ENCODE data around the gene FARSA.
"Not testable (repeated sequence)": the region's sequence is repeated elsewhere in the genome, so short reads cannot be mapped to it uniquely, and the experiment has no call there.

Gene FARSA

DNA sequence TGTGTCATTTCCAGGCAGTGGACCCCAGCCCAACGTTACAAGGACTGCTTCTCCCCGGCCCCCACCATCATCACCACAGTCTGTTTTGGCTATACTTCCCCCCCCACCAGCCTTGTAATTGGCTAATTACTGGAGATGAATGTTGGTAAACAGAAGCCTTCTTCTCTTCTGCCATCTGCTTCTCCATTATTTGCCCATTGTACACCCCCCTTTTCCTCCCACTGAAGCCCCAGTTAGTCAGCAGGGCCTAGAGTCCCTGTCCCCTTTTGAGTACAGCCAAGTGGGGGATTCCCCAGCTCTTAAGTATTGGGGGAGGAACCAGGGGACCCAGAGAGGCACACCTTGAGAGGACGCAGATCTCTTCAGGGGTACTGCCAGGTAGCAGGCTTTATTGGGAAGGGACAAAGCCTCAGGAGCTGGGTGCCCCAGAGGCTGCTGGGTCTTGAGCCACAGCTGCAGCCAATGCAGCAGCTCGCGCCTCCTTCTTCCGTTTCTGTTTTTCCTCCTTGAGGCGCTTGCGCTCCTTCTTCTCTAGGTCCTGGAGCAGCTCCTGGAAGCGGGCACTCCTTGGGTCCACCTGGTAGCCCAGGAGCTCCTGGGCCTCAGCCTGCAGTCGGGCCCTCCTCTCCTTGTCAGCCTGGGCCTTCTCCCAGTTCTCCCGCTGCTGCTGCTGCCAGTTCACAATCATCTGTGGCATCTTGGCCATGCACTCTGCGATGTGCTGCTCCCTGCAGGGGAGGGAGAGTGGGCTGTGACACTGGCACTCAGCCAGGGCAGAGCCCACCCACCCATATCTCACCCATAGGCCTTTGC is 20.5 kb upstream of the FARSA start:
- no peak for DNase-seq

- DNase-seq = no peak
These were observed 19.8 kb upstream of the FARSA start for GRCh38 chr19:12953138-12953798.

- no peak for DNase-seq
These were observed 19.1 kb upstream of the FARSA start for GRCh38 chr19:12952488-12953137.

- not testable (repeated sequence) for DNase-seq
These were observed 18.5 kb upstream of the FARSA start for GRCh38 chr19:12952050-12952449.

DNA sequence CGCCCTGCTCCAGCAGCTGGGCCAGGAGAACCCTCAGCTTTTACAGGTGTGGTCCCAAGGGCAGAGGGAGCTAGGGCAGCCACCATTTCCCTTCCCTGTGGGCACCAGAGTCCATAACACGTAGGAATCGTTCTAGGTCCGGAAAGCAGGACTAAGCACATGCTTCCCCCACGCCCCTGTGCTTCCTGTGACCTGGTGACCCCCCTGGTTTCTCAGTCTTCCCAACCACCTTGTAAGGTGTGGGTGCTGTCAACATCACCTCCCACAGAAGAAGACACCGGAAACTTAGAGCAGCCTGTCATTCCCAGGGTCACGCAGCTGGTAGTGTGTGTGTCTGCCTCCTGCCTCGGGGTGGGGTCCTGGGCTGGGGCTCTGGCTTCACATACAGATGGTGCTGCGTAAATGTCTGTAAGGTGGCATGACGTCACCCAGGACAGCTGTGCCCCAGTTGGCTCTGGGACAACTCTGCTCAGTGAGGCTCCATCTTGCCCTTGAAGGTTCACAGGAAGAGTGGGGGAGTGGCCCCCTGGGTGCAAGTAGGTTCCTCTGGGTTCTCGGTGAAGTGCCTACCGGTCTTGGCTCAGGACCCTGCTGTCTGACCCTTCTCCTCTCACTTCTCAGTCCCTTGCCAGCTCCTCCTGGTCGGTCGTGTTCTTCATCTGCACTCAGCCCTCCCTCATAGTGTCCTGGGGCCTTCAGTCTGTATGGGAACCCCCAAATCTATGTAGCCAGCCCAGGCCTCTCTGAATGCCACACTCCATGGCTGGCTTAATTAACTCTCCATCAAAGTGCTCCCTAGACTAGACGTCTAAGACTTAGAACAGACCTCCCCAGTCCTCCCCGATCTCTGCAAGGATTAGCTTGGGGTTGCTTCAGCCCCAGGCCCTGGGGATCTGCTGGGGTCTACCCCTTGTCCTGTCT is 16.1 kb upstream of the FARSA start:
- DNase-seq = no peak

GRCh38 chr19:12948612-12949362 is 15.3 kb upstream of the FARSA start:
- DNase-seq = no peak

DNA sequence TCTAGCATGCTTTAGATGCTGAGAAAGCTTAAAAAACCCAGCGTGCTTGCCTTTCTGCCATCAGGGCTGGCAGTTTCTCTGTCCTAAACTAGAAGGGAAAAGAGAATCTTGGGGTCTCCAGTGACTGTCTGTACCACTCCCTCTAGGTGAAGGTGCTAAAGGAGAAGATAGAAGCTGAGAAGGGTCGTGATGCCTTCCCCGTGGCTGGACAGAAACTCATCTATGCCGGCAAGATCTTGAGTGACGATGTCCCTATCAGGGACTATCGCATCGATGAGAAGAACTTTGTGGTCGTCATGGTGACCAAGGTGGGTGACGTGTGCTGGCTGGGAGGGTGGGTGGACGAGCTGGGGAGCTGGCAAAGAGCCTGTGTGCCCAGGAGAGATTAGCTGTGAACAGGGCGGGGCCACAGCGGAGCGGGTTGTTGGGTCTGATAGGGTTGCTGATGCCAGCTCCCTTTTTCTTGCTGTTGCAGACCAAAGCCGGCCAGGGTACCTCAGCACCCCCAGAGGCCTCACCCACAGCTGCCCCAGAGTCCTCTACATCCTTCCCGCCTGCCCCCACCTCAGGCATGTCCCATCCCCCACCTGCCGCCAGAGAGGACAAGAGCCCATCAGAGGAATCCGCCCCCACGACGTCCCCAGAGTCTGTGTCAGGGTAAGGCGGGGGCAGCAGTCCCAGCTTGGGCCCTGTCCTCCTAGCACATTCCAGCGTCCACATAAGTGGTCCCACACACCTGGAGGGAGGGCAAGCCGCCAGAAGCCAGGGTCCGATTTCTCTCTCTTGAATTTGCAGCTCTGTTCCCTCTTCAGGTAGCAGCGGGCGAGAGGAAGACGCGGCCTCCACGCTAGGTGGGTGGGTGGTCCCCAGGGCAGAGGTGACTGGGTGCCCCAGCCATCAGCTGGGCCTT is 14.4 kb upstream of the FARSA start:
- DNase-seq = no peak

GRCh38 chr19:12946731-12947496 is 13.4 kb upstream of the FARSA start:
- no peak for DNase-seq

DNA sequence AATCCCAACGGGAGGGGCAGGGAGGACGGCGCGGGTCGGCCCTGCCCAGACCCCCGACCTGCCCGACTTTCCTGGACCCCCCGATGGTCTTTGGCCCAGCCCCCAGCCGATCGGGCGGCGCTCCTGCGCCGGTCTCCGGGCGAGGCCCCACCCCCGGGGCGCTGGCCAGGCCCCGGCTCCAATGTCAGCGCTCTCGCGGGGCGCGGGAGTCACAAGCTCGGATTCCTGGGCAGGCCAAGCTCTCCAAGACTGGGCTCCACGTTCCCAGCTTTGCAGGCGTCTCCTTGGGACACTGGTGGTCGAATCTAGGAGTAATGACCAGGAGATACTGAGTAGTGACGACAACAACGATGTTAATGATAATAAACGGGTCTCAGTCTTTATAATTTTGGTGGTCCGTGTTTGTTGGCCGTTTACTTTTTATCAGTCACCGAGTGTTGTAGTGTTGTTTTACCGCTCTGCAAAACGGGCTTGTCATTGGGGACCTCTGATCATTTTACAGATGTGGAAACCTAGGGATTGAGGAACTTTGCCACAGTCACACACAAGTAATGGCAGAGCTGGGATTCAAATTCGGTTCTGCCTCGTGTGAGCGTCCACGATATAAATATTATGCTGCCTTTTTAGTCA is 12.7 kb upstream of the FARSA start:
- DNase-seq = peak; percentile 44

GRCh38 chr19:12945479-12946091 is 12.1 kb upstream of the FARSA start, which contains the start of gene RAD23A:
Gene RAD23A, plus strand, starts transcription at chr19:12945862. Its CDS starts 87 bp downstream, at chr19:12945949.
- DNase-seq = peak; percentile 96

DNA sequence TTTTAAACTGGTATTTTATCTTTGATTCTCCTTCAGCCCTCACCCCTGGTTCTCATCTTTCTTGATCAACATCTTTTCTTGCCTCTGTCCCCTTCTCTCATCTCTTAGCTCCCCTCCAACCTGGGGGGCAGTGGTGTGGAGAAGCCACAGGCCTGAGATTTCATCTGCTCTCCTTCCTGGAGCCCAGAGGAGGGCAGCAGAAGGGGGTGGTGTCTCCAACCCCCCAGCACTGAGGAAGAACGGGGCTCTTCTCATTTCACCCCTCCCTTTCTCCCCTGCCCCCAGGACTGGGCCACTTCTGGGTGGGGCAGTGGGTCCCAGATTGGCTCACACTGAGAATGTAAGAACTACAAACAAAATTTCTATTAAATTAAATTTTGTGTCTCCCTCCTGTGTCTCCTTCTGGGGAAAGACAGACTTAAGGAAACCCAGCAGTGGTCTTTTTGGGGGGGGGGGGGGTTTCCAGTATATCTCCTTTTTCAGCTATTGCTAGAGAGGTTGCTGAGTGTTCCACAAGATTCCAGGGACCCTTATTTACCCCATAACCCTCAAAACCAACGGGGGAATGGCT is 10.7 kb upstream of the FARSA start:
- no peak for DNase-seq

DNA sequence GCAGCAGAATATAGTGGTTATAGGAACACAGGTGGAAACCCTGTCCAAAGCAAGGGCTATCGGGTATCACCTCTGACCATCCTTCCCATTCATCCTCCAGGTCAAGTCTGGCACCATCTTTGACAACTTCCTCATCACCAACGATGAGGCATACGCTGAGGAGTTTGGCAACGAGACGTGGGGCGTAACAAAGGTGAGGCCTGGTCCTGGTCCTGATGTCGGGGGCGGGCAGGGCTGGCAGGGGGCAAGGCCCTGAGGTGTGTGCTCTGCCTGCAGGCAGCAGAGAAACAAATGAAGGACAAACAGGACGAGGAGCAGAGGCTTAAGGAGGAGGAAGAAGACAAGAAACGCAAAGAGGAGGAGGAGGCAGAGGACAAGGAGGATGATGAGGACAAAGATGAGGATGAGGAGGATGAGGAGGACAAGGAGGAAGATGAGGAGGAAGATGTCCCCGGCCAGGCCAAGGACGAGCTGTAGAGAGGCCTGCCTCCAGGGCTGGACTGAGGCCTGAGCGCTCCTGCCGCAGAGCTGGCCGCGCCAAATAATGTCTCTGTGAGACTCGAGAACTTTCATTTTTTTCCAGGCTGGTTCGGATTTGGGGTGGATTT is 10.0 kb upstream of the FARSA start:
- DNase-seq = no peak

DNA sequence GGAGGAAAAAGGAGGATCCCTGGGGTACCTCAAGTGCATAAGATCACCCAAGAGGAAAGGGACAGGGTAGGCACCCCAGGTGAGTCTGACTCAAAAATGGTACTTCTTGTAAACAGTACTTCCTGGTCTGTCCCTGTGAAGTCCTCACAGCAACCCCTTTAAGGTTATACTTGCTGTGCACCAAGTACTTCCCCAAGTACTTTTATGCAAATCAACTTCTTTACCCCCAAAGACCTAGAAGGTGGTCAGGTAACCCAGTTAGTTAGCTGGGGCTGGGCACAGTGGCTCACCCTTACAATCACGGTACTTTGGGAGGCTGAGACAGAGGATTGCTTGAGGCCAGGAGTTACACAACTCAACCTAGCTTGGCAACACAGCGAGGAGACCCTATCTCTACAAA is 7.4 kb upstream of the FARSA start:
- DNase-seq = no peak

DNA sequence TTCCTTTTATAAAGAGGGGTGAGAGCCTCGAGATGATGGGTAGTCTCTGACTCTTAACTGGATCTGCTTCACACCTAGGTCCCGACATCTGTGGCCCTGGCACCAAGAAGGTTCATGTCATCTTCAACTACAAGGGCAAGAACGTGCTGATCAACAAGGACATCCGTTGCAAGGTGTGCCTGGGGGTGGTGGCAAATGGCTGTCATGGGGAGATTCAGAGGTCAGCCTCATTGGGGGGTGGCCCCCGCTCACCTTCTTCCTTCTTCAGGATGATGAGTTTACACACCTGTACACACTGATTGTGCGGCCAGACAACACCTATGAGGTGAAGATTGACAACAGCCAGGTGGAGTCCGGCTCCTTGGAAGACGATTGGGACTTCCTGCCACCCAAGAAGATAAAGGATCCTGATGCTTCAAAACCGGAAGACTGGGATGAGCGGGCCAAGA is 6.5 kb upstream of the FARSA start:
- DNase-seq = no peak

- DNase-seq = no peak
These were observed 5.5 kb upstream of the FARSA start for GRCh38 chr19:12938779-12939601.

DNA sequence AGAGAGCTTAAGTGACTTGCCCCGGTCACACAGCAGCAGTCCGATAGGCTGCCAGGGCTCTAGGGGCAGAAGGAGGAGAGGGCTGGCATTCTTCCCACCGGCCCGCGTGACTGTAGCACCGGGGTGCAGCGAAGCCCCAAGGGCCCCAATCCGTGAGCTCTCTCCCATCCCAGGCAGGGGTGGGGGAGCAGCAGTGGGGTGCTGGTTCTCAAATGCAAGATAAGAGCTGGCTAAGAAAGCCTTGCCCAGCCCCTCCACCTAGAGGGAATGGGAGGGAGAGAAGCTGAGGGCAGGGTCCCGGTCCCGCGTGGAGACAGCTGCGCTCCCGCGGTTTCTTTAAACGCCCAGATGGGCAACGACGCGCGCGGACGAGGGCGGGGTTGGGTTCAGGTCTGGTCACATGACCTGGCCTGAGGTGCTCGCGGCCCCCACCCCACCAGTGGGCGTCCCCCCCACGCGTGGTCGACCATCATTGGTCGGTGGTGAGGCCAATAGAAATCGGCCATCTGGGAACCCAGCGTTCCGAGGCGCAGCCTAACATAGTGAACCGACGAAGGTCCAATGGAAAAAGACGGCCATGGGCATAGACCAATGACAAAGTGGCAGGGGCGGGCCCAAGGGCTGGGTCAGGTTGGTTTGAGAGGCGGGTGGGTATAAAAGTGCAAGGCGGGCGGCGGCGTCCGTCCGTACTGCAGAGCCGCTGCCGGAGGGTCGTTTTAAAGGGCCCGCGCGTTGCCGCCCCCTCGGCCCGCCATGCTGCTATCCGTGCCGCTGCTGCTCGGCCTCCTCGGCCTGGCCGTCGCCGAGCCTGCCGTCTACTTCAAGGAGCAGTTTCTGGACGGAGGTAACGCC is 4.6 kb upstream of the FARSA start, which contains the start of gene CALR:
Gene CALR, plus strand, starts transcription at position 683 of the 852 bp plus-strand sequence. Its CDS starts 71 bp downstream, at position 754.
- peak; percentile 98 for DNase-seq

Data from OCI-M1 (cell line).